Prostate gland (tissue), 2 donors: Measurements from ENCODE around the gene NR2F6. TPM values are rescaled to one million over a fixed set of nuclear protein-coding genes. Genes with fewer than 3 reads are reported as not detected.
"Not testable (repeated sequence)": the region's sequence is repeated elsewhere in the genome, so short reads cannot be mapped to it uniquely, and the experiment has no call there.

Experiments
- DNase-seq: peaks from one replicate; pipeline ENCODE4 v3.0.0-alpha.2; 2019; ENCODE audit warnings: low spot score
- H3K27ac ChIP-seq, 2 donors: fragments of 200-600 bp; sonication (generic); 2 replicates each; pipeline ENCODE4 v1.5.1; 2017 to 2019
- H3K27me3 ChIP-seq: fragments of 200-600 bp; sonication (generic); replicated peaks from 2 replicates; pipeline ENCODE4 v1.5.1; 2019; ENCODE audit not compliant: insufficient read depth
- H3K36me3 ChIP-seq, 2 donors: fragments of 200-600 bp; sonication (generic); 1 replicate in 1 of 2; 2 replicates in 1 of 2; pipeline versions ENCODE4 v1.5.1 to v1.8.1; 2017 to 2019
- H3K4me1 ChIP-seq: fragments of 200-600 bp; sonication (generic); replicated peaks from 2 replicates; pipeline ENCODE4 v1.5.1; 2019
- H3K4me3 ChIP-seq, 2 donors: fragments of 200-600 bp; sonication (generic); 2 replicates each; pipeline ENCODE4 v1.5.1; 2017 to 2019
- H3K9me3 ChIP-seq: fragments of 200-600 bp; sonication (generic); 2 replicates; pipeline ENCODE4 v1.5.1; 2017
- CTCF ChIP-seq, 4 experiments: fragments of 200-600 bp in 2 of 4; fragments of 450-650 bp in 2 of 4; sonication (generic) in 2 of 4; IDR thresholded peaks; 1 replicate in 3 of 4; 2 replicates in 1 of 4; pipeline ENCODE4 v1.5.1; 2016 to 2019; ENCODE audit warnings: antibody characterized with exemption in 4 of 4, mild to moderate bottlenecking in 2 of 4, moderate library complexity in 2 of 4
- POLR2A ChIP-seq: fragments of 450-650 bp; IDR thresholded peaks from one replicate; pipeline ENCODE4 v1.6.1; 2016; ENCODE audit warnings: antibody characterized with exemption, mild to moderate bottlenecking
- POLR2AphosphoS5 ChIP-seq: sonication (generic); formaldehyde crosslinking; IDR thresholded peaks from one replicate; pipeline ENCODE4 v1.6.1; 2017; ENCODE audit warnings: antibody characterized with exemption
- WGBS: methylation state at CpG from one replicate; pipeline ENCODE4 v1.1.5; 2018; 5-methylcytosine and 5-hydroxymethylcytosine counted together
- intact Hi-C: fragments of 100-400 bp; cut with DNase I; formaldehyde crosslinking; loops from one replicate; pipeline ENCODE4 v1.14.2; 2022
- total RNA-seq, 2 donors: library from RNA; depleted of rRNA; stranded (reverse); fragments of >200 nt; gene quantifications; one replicate each; pipeline ENCODE4 v1.1.0, GENCODE V29; 2016

Gene NR2F6
- total RNA-seq, 2 donors from 2014 or later = 91.7 to 108 TPM

GRCh38 chr19:17281391-17282304 lies 35.9 kb upstream of the NR2F6 start, which contains the start of gene ANKLE1:
ANKLE1 (plus strand) TSS chr19:17281901; CDS start chr19:17281921, 20 bp downstream.
- Histone ChIP-seq H3K4me1 (peaks cover 6% of the 10 kb centered on the region), H3K9me3 (no peaks in the 10 kb centered on the region), H3K27me3 (no peaks in the 10 kb centered on the region), H3K27ac (no peak within 1 kb of the TSS), H3K36me3 (no peaks in the 10 kb centered on the region), H3K4me3 (peak within 1 kb of the TSS; percentile 0 to 12)
- no peak for DNase-seq
- 10% methylated on average over 55 of the region's 75 CpGs for whole genome bisulfite sequencing
- intact Hi-C loops = loop anchor here (5.0 kb wide), 2 partner anchors 74 to 214 kb away; no protein-coding TSS in a partner anchor
- TF ChIP-seq POLR2AphosphoS5 = no peak
- no peak for TF ChIP-seq CTCF (IDR thresholded peaks at IDR 0.05)
- no peak for TF ChIP-seq POLR2A

- 80% methylated on average over 3 of the region's 3 CpGs for WGBS
- Histone ChIP-seq H3K9me3 (no peaks in the 10 kb centered on the region), H3K27me3 (no peaks in the 10 kb centered on the region), H3K4me3 (no peak overlapping the region), H3K27ac (no peak overlapping the region), H3K36me3 (peaks cover 0 to 4% of the 10 kb centered on the region in 2 donors), H3K4me1 (peaks cover 6% of the 10 kb centered on the region)
- DNase-seq = no peak
- TF ChIP-seq CTCF (IDR thresholded peaks at IDR 0.05) (no peak), POLR2AphosphoS5 (no peak), POLR2A (no peak)
- intact Hi-C loops = no loop called here
Measured at GRCh38 chr19:17279436-17279835, 33.7 kb upstream of the NR2F6 start.

GRCh38 chr19:17275441-17276175 lies 29.9 kb upstream of the NR2F6 start:
- Histone ChIP-seq H3K36me3 (peaks cover 0 to 10% of the 10 kb centered on the region in 2 donors), H3K27ac (no peak overlapping the region), H3K4me3 (no peak overlapping the region), H3K27me3 (no peaks in the 10 kb centered on the region), H3K4me1 (no peaks in the 10 kb centered on the region), H3K9me3 (no peaks in the 10 kb centered on the region)
- intact Hi-C loops = no loop called here
- DNase-seq = no peak
- TF ChIP-seq CTCF (IDR thresholded peaks at IDR 0.05) = no peak
- no peak for TF ChIP-seq POLR2A
- no peak for TF ChIP-seq POLR2AphosphoS5
- 94% methylated on average over 19 of the region's 19 CpGs for WGBS

GRCh38 chr19:17274892-17275291 lies 29.2 kb upstream of the NR2F6 start:
- intact Hi-C loops, H3K36me3 ChIP-seq: not testable (repeated sequence)
- WGBS = 95% methylated on average over 3 of the region's 3 CpGs

GRCh38 chr19:17268754-17269153 lies 23.0 kb upstream of the NR2F6 start:
- TF ChIP-seq POLR2AphosphoS5 = no peak
- no peak for TF ChIP-seq POLR2A
- Histone ChIP-seq H3K4me3 (no peak overlapping the region), H3K9me3 (no peaks in the 10 kb centered on the region), H3K36me3 (no peaks in the 10 kb centered on the region), H3K4me1 (no peaks in the 10 kb centered on the region), H3K27ac (no peak overlapping the region), H3K27me3 (no peaks in the 10 kb centered on the region)
- DNase-seq = no peak
- intact Hi-C loops = no loop called here
- 93% methylated on average over 13 of the region's 13 CpGs for WGBS

More at GRCh38 chr19:17274892-17275291, 29.2 kb upstream of the NR2F6 start:
- H3K27me3 ChIP-seq, H3K4me3 ChIP-seq, H3K4me1 ChIP-seq, DNase-seq, H3K27ac ChIP-seq, H3K9me3 ChIP-seq: not testable (repeated sequence)
